Transverse colon (tissue), 4 donors: Measurements from ENCODE around the gene DNAH1. TPM values are rescaled to one million over a fixed set of nuclear protein-coding genes. Genes with fewer than 3 reads are reported as not detected.
A peak's percentile ranks its signal among the peaks of the same experiment; 100 is the strongest.

Experiments used
- DNase-seq: peaks from one replicate; pipeline ENCODE4 v3.0.0-alpha.2; 2019
- H3K27ac ChIP-seq, 4 donors: fragments of 200-600 bp; sonication (generic); 2 replicates each; pipeline ENCODE4 v1.5.1; 2016 to 2018; ENCODE audit warnings: inconsistent platforms in 4 of 4
- H3K27me3 ChIP-seq: fragments of 200-600 bp; sonication (generic); 2 replicates; pipeline ENCODE4 v1.5.1; 2017; ENCODE audit warnings: inconsistent platforms
- H3K36me3 ChIP-seq, 4 donors: fragments of 200-600 bp; sonication (generic); 2 replicates each; pipeline ENCODE4 v1.5.1; 2017 to 2019; ENCODE audit warnings: inconsistent platforms in 4 of 4
- H3K4me1 ChIP-seq, 4 donors: fragments of 200-600 bp; sonication (generic); 2 replicates each; pipeline ENCODE4 v1.5.1; 2017 to 2020; ENCODE audit warnings: inconsistent platforms in 4 of 4
- H3K4me3 ChIP-seq, 4 donors: fragments of 200-600 bp; sonication (generic); 1 replicate in 1 of 4; 2 replicates in 3 of 4; pipeline versions ENCODE4 v1.5.1 to v1.6.1; 2017 to 2019; ENCODE audit warnings: inconsistent platforms in 4 of 4
- H3K9me3 ChIP-seq, 2 donors: fragments of 200-600 bp; sonication (generic); 2 replicates each; pipeline ENCODE4 v1.5.1; 2017 to 2019; ENCODE audit warnings: inconsistent platforms in 2 of 2
- EP300 ChIP-seq: sonication (generic); formaldehyde crosslinking; IDR thresholded peaks from one replicate; pipeline ENCODE4 v1.6.1; 2017; ENCODE audit warnings: antibody characterized with exemption, low read depth
- POLR2A ChIP-seq: fragments of 450-650 bp; IDR thresholded peaks from one replicate; pipeline ENCODE4 v1.6.1; 2016; ENCODE audit warnings: antibody characterized with exemption, mild to moderate bottlenecking, moderate library complexity
- POLR2AphosphoS5 ChIP-seq, 3 donors: sonication (generic); formaldehyde crosslinking; IDR thresholded peaks; one replicate each; pipeline ENCODE4 v1.6.1; 2016; ENCODE audit warnings: antibody characterized with exemption in 3 of 3
- WGBS, 2 donors: methylation state at CpG; one replicate each; pipeline ENCODE4 v1.1.5; 2018; ENCODE audit warnings: low coverage in 1 of 2; 5-methylcytosine and 5-hydroxymethylcytosine counted together
- in situ Hi-C, 4 donors: fragments of 200-750 bp; cut with MboI; loops; one replicate each; pipeline versions ENCODE4 v1.15.0 to v1.15.1; 2017; ENCODE audit warnings: low sequenced_read_pairs in 3 of 4, low pct_ligation_motif_present in 1 of 4, low pct_unique_long_range_greater_than_20kb in 1 of 4
- intact Hi-C: fragments of 100-400 bp; cut with DNase I; formaldehyde crosslinking; loops from one replicate; pipeline ENCODE4 v1.15.1; 2023; ENCODE audit warnings: low total_unique reads
- total RNA-seq, 4 donors: library from RNA; depleted of rRNA; stranded (reverse); fragments of >200 nt; gene quantifications; one replicate each; pipeline ENCODE4 v1.1.0, GENCODE V29; 2016
- TF ChIP-seq, protein P1 (sequence below), 5 experiments: fragments of 200-600 bp in 3 of 5; fragments of 450-650 bp in 2 of 5; sonication (generic) in 3 of 5; IDR thresholded peaks; 1 replicate in 2 of 5; 2 replicates in 3 of 5; pipeline ENCODE4 v1.5.1; 2016 to 2017; ENCODE audit warnings: antibody characterized with exemption in 5 of 5, inconsistent platforms in 3 of 5, mild to moderate bottlenecking in 2 of 5, moderate library complexity in 1 of 5

Gene DNAH1
- total RNA-seq, 4 donors from 2014 or later, result 17.6 to 102 (median 26.3) TPM

- DNase-seq, result no peak
- intact Hi-C loops (loop anchor here (10.0 kb wide), 1 partner anchor 1954 kb away; no protein-coding TSS in a partner anchor), in situ Hi-C loops (loop anchor here in 2 of 4 donors (5.0 to 10.0 kb wide), 2 partner anchors 54 to 56 kb away; partner anchors contain the start of gene TWF2 (in 1 of the 2))
- peak overlapping the region; percentile 98 to 99 (median 98) for H3K27ac ChIP-seq
- peak overlapping the region in 2 of 4 donors; percentile 76 to 87 for H3K4me3 ChIP-seq
- 84 to 88% methylated on average over 4 to 6 of the region's 6 CpGs for WGBS, 2 donors
- peaks cover 16 to 50% (median 31%) of the 10 kb centered on the region in 4 donors for H3K4me1 ChIP-seq
- H3K9me3 ChIP-seq, result no peaks in the 10 kb centered on the region
- no peaks in the 10 kb centered on the region for H3K36me3 ChIP-seq
- H3K27me3 ChIP-seq, result no peaks in the 10 kb centered on the region
- no peak for TF ChIP-seq EP300
- no peak for TF ChIP-seq POLR2A
- TF ChIP-seq, protein P1, sequence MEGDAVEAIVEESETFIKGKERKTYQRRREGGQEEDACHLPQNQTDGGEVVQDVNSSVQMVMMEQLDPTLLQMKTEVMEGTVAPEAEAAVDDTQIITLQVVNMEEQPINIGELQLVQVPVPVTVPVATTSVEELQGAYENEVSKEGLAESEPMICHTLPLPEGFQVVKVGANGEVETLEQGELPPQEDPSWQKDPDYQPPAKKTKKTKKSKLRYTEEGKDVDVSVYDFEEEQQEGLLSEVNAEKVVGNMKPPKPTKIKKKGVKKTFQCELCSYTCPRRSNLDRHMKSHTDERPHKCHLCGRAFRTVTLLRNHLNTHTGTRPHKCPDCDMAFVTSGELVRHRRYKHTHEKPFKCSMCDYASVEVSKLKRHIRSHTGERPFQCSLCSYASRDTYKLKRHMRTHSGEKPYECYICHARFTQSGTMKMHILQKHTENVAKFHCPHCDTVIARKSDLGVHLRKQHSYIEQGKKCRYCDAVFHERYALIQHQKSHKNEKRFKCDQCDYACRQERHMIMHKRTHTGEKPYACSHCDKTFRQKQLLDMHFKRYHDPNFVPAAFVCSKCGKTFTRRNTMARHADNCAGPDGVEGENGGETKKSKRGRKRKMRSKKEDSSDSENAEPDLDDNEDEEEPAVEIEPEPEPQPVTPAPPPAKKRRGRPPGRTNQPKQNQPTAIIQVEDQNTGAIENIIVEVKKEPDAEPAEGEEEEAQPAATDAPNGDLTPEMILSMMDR (IDR thresholded peaks at IDR 0.05), result no peak
- no peak for TF ChIP-seq POLR2AphosphoS5 (IDR thresholded peaks at IDR 0.05)
Measured at GRCh38 chr3:52288674-52289073, 27.4 kb upstream of the DNAH1 start.

DNA sequence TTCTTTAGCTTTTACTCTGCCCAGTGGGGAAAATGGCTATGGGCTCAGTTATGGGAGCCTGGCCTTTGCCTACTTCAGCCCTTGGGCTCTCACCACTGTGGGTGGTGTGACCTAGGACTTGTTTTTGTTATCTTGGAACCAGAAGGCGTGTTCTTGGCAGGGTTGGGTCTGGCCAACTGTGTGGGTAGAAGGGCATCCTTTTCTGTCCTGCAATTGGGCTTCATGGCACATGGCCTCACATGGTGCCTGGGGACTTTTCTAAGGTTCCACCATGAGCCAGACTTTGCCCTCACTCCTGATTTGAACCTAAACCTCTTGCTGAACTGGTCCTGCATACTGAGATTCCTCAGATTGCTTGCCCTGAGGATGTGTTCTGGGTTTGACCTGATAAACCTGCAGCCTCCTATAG is 26.8 kb upstream of the DNAH1 start:
- Histone ChIP-seq H3K27me3 (no peaks in the 10 kb centered on the region), H3K9me3 (no peaks in the 10 kb centered on the region), H3K4me3 (no peak overlapping the region), H3K27ac (peak overlapping the region; percentile 98 to 99 (median 98)), H3K4me1 (peaks cover 16 to 47% (median 31%) of the 10 kb centered on the region in 4 donors), H3K36me3 (peaks cover 0 to 5% (median 0%) of the 10 kb centered on the region in 4 donors)
- in situ Hi-C loops (loop anchor here in 2 of 4 donors (5.0 to 10.0 kb wide), 2 partner anchors 55 to 57 kb away; partner anchors contain the start of gene TWF2 (in 1 of the 2)), intact Hi-C loops (loop anchor here (10.0 kb wide), 1 partner anchor 1955 kb away; no protein-coding TSS in a partner anchor)
- 73% methylated on average over 1 of the region's 1 CpG; no CpG with 5 or more reads in 1 of the 2 donors for WGBS, 2 donors
- peak; percentile 64 for TF ChIP-seq POLR2A
- TF ChIP-seq EP300, result no peak
- TF ChIP-seq POLR2AphosphoS5 (IDR thresholded peaks at IDR 0.05), result peak; percentile 32 to 82 (median 48)
- TF ChIP-seq, protein P1 (IDR thresholded peaks at IDR 0.05), result no peak
- peak; percentile 41 for DNase-seq

- intact Hi-C loops, result loop anchor here (10.0 kb wide), 2 partner anchors 55 to 1955 kb away; no protein-coding TSS in a partner anchor
- H3K4me3 ChIP-seq, result peak overlapping the region in 3 of 4 donors; percentile 4 to 37 (median 23)
- H3K4me1 ChIP-seq, result peaks cover 16 to 40% (median 29%) of the 10 kb centered on the region in 4 donors
- in situ Hi-C loops, result loop anchor here in 2 of 4 donors (5.0 to 10.0 kb wide), 2 partner anchors 55 to 58 kb away; partner anchors contain the start of gene TWF2 (in 1 of the 2)
- peak; percentile 82 for DNase-seq
- H3K9me3 ChIP-seq, result no peaks in the 10 kb centered on the region
- peak overlapping the region; percentile 98 to 99 (median 98) for H3K27ac ChIP-seq
- no peaks in the 10 kb centered on the region for H3K27me3 ChIP-seq
- 36% methylated on average over 6 of the region's 15 CpGs; no CpG with 5 or more reads in 1 of the 2 donors for WGBS, 2 donors
- TF ChIP-seq POLR2A, result peak; percentile 44
- no peak for TF ChIP-seq EP300
- TF ChIP-seq POLR2AphosphoS5 (IDR thresholded peaks at IDR 0.05), result peak; percentile 17 to 67 (median 65)
- TF ChIP-seq, protein P1 (IDR thresholded peaks at IDR 0.05), result peak in 4 of 5 experiments; percentile 9 to 47 (median 20)
- H3K36me3 ChIP-seq, result peaks cover 0 to 5% (median 0%) of the 10 kb centered on the region in 4 donors
Measured at GRCh38 chr3:52289747-52290595, 26.1 kb upstream of the DNAH1 start.
